Suprapubic skin (tissue), 4 donors: ENCODE data around the gene CCL21.
"Not testable (repeated sequence)": the region's sequence is repeated elsewhere in the genome, so short reads cannot be mapped to it uniquely, and the experiment has no call there.

Experiments used
- POLR2A ChIP-seq, 2 donors: fragments of 450-650 bp; IDR thresholded peaks; one replicate each; pipeline ENCODE4 v1.6.1; 2017; ENCODE audit warnings: antibody characterized with exemption in 2 of 2, mild to moderate bottlenecking in 2 of 2, moderate library complexity in 2 of 2
- POLR2AphosphoS5 ChIP-seq, 3 donors: sonication (generic); formaldehyde crosslinking; IDR thresholded peaks; one replicate each; pipeline ENCODE4 v1.6.1; 2017; ENCODE audit warnings: antibody characterized with exemption in 3 of 3
- TF ChIP-seq, protein P1 (sequence below), 2 donors: fragments of 200-600 bp in 1 of 2; fragments of 450-650 bp in 1 of 2; sonication (generic) in 1 of 2; IDR thresholded peaks; one replicate each; pipeline ENCODE4 v1.5.1; 2016 to 2019; ENCODE audit warnings: antibody characterized with exemption in 2 of 2, mild to moderate bottlenecking in 1 of 2, moderate library complexity in 1 of 2

DNA sequence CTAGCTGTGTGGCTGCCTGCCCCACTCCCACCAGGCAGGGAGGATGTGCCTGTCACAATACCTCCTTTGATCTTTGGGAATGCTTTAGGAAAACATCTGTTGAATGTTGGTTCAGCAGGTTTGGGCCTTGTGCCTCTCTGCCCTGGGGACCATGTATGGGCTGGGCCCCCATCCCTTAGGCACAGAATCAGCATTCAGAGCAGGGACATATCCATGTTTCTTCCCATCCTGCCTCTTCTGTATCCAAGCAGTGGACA is 9.8 kb upstream of the CCL21 start:
- TF ChIP-seq, protein P1, sequence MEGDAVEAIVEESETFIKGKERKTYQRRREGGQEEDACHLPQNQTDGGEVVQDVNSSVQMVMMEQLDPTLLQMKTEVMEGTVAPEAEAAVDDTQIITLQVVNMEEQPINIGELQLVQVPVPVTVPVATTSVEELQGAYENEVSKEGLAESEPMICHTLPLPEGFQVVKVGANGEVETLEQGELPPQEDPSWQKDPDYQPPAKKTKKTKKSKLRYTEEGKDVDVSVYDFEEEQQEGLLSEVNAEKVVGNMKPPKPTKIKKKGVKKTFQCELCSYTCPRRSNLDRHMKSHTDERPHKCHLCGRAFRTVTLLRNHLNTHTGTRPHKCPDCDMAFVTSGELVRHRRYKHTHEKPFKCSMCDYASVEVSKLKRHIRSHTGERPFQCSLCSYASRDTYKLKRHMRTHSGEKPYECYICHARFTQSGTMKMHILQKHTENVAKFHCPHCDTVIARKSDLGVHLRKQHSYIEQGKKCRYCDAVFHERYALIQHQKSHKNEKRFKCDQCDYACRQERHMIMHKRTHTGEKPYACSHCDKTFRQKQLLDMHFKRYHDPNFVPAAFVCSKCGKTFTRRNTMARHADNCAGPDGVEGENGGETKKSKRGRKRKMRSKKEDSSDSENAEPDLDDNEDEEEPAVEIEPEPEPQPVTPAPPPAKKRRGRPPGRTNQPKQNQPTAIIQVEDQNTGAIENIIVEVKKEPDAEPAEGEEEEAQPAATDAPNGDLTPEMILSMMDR (IDR thresholded peaks at IDR 0.05) = not testable (repeated sequence)
- TF ChIP-seq POLR2AphosphoS5, POLR2A (IDR thresholded peaks at IDR 0.05): not testable (repeated sequence)
